ENCODE measurements around the gene SIX2. TPM values are rescaled to one million over a fixed set of nuclear protein-coding genes. Genes with fewer than 3 reads are reported as not detected.

SIX2 gene
- total RNA-seq, 1 donor from 2014 or later = not detected

DNA sequence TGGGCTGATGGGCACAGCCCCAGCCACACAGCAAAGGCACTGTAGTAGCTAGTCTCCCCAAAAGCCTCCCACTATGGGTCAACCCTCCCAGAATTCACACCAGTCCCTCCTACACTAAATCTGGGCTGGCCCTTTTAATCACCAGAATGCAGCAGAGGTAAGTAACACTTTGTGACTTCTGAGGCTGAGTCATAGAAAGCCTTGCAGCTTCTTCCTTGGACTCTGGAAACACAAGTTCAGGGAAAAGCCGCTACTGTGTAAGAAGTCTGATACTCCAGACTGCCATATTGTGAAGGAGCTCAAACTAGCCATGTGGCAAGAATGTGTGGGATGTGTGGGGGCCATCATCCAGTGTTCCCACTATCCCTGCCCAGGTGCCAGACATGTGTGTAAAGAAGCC lies 19.0 kb upstream of the SIX2 start:
- TF ChIP-seq, protein P1, sequence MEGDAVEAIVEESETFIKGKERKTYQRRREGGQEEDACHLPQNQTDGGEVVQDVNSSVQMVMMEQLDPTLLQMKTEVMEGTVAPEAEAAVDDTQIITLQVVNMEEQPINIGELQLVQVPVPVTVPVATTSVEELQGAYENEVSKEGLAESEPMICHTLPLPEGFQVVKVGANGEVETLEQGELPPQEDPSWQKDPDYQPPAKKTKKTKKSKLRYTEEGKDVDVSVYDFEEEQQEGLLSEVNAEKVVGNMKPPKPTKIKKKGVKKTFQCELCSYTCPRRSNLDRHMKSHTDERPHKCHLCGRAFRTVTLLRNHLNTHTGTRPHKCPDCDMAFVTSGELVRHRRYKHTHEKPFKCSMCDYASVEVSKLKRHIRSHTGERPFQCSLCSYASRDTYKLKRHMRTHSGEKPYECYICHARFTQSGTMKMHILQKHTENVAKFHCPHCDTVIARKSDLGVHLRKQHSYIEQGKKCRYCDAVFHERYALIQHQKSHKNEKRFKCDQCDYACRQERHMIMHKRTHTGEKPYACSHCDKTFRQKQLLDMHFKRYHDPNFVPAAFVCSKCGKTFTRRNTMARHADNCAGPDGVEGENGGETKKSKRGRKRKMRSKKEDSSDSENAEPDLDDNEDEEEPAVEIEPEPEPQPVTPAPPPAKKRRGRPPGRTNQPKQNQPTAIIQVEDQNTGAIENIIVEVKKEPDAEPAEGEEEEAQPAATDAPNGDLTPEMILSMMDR (IDR thresholded peaks at IDR 0.05) = no peak
- H3K27me3 ChIP-seq = peaks cover 8% of the 10 kb centered on the region
- intact Hi-C loops (cut with DNase I) = no loop called here
- no peaks in the 10 kb centered on the region for H3K36me3 ChIP-seq
- DNase-seq (no peak), ATAC-seq (no peak)
- no peaks in the 10 kb centered on the region for H3K4me1 ChIP-seq
- no peak overlapping the region for H3K27ac ChIP-seq
- no peaks in the 10 kb centered on the region for H3K9me3 ChIP-seq
- H3K4me3 ChIP-seq = no peak overlapping the region

DNA sequence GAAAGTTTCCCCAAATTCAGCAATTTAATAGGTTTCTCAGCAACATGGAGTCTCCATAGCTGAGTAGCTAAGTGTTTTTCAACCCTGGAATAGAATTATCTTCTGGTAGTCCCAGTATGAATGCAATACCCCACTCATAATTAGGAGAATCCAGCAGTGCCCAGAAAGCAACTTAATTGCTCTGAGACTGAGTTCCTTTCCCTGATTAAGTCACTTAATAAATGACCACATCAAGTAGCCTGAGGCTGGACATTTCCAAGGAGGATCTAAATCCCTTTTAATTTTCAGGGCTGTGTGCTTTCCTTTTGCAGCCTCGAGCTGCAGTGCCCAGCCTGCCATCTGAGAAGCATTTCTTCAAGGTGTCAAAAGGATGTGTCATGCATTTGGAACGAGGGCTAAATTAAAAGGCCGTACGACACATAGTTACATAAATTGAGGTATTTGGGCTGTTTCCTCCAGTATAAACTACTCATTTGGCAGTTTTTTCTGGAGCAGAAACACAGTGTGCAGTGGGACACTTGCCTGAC lies 17.7 kb upstream of the SIX2 start:
- no peak for ATAC-seq
- intact Hi-C loops (cut with DNase I) = no loop called here

DNA sequence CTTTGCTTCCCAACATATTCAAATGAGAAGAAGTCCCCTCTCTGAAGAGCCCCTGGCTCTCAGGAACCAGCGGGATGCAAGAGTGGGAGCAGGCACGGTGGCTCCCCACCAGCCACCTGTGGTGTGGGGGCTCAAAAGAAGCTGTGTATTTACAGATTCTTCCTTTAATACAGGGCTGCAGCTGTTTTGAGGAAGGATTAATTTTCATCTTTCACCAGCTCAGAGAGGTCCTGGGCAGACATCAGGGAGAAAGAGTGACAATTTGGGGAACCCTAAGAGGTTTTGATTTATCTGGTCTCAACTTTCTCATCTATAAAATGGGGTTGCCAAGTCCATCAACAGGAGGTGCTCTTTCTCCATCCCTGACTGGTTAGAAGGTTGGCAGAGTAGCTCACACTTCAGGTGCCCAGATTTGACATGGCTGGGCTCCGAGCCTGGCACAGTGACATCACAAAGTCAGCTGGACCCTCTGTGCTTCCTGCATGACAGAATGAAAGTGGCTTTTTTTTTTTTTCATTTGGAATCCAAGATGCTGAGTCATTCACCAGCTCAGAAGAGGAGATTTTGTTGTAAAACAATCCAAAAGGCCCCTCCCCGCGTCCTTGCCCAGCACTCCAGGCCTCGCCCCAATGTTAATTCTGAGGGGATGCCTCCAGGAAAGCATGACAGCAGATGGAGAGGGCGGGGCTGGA lies 15.5 kb upstream of the SIX2 start:
- Histone ChIP-seq H3K4me1 (no peaks in the 10 kb centered on the region), H3K36me3 (no peaks in the 10 kb centered on the region), H3K9me3 (no peaks in the 10 kb centered on the region), H3K27me3 (no peaks in the 10 kb centered on the region), H3K4me3 (no peak overlapping the region), H3K27ac (no peak overlapping the region)
- TF ChIP-seq, protein P1 (IDR thresholded peaks at IDR 0.05) = no peak
- intact Hi-C loops (cut with DNase I) = no loop called here
- no peak for DNase-seq
- ATAC-seq = peak; percentile 60

More for the DNA sequence above, 17.7 kb upstream of the SIX2 start:
- Histone ChIP-seq H3K4me3 (no peak overlapping the region), H3K27ac (no peak overlapping the region), H3K36me3 (no peaks in the 10 kb centered on the region), H3K9me3 (no peaks in the 10 kb centered on the region), H3K27me3 (peaks cover 8% of the 10 kb centered on the region), H3K4me1 (no peaks in the 10 kb centered on the region)
- no peak for DNase-seq
- TF ChIP-seq, protein P1 (IDR thresholded peaks at IDR 0.05) = no peak

DNA sequence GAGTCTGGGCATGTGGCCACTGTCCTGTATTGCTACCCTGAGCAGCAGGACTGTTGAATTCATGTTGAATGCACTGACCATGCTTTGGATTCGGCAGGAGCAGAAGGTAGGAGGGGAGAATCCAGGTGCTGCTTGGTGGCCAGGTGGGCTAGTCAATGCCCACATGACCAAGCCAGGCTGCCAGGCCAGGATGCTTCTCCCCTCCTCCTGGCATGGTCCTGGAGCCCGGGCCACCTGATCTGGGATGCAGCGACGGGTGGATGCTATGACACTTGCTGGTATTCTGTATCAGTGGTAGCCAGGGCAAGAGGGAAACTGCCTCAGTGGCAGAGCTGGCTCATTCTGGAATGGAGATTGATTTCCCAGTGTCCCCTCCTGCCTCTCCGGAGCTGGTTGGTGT lies 14.8 kb upstream of the SIX2 start:
- no peak overlapping the region for H3K4me3 ChIP-seq
- ATAC-seq (no peak), DNase-seq (no peak)
- no peak overlapping the region for H3K27ac ChIP-seq
- H3K9me3 ChIP-seq = no peaks in the 10 kb centered on the region
- no peaks in the 10 kb centered on the region for H3K36me3 ChIP-seq
- intact Hi-C loops (cut with DNase I) = no loop called here
- TF ChIP-seq, protein P1 (IDR thresholded peaks at IDR 0.05) = no peak
- H3K27me3 ChIP-seq = no peaks in the 10 kb centered on the region
- H3K4me1 ChIP-seq = no peaks in the 10 kb centered on the region

DNA sequence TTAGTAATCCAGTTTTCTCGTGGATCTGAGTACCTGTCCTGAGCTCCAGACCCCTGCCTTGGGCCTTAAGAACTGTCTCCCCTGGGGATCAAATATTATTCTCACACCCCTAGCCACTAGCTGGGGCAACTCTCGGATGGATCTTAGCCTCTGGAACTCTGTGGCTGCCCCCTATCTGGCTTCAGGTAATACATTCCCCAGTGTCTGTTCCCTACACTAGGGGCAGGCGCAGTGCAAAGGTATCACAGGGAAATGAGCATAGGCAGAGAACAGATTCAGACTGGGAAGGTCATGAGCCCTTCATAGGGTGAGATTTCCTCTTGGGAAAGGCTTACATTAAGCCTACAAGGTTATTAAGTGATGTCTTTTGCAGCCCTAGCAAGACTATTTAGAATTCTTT lies 11.2 kb upstream of the SIX2 start:
- Histone ChIP-seq H3K36me3 (no peaks in the 10 kb centered on the region), H3K27ac (no peak overlapping the region), H3K4me3 (no peak overlapping the region), H3K4me1 (no peaks in the 10 kb centered on the region), H3K27me3 (peaks cover 18% of the 10 kb centered on the region), H3K9me3 (no peaks in the 10 kb centered on the region)
- ATAC-seq (no peak), DNase-seq (no peak)
- TF ChIP-seq, protein P1 (IDR thresholded peaks at IDR 0.05) = no peak
- intact Hi-C loops (cut with DNase I) = no loop called here

Measured in upper lobe of right lung (tissue), 1 donor.